ENCODE measurements around the gene POLA2. TPM values are rescaled to one million over a fixed set of nuclear protein-coding genes. Genes with fewer than 3 reads are reported as not detected.
A peak's percentile ranks its signal among the peaks of the same experiment; 100 is the strongest.
"Not testable (repeated sequence)": the region's sequence is repeated elsewhere in the genome, so short reads cannot be mapped to it uniquely, and the experiment has no call there.

POLA2 gene
- total RNA-seq, 2 experiments from 2014 or later: 47.7 to 55.2 TPM

DNA sequence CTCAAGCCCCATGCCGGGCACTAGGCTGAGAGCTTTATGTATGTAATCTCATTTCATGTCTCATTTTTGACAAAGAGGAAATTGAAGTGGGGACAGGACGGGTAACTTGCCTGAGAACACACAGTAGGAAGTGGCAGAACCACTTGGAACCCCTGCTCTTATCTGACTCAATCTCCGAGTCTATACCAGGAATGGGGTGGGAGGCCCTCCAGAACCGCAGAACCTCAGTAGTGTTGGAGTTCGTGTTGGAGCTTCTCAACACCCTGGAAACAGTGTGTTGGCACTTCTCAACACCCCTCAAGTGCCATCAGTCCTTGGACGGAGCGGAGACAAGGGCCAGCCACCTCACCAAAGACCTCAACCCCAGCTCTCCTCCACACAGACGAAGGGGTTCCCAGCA is 38.8 kb upstream of the POLA2 start:
- CTCF ChIA-PET: interaction anchor here (1.2 to 1.4 kb wide), 2 partner anchors 11 to 24 kb away, joined by 3 to 5 read pairs; no protein-coding TSS in a partner anchor
- H3K4me1 Mint-ChIP-seq: peaks cover 36% of the 10 kb centered on the region

DNA sequence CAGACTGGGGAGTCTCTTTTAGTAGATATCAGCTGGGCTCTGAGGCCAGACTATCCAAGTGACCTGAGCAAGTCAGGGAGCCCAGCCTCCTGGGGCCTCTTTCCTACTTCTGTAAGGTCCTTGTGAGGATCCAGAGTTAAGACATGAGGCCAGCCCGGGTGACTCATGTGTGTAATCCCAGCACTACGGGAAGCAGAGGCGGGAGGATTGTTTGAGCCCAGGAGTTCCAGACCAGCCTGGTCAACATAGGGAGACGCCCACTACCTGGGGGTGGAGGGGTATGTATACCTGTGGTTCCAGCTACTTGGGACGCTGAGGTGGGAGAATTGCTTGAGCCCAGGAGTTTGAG is 36.9 kb upstream of the POLA2 start:
- Mint-ChIP-seq H3K4me3 (no peak overlapping the region), H3K27ac (no peak overlapping the region), H3K4me1 (peaks cover 28% of the 10 kb centered on the region), H3K9me3 (no peaks in the 10 kb centered on the region), H3K27me3 (peaks cover 20% of the 10 kb centered on the region), H3K36me3 (ENCODE audit: low read depth) (no peaks in the 10 kb centered on the region)
- no peak for DNase-seq
- POLR2A ChIA-PET: no interaction called here
- CTCF ChIA-PET: interaction anchor here (0.6 to 2.8 kb wide), 10 partner anchors 22 to 214 kb away, joined by 3 to 17 read pairs (median 3); partner anchors contain the start of genes CDC42EP2 and POLA2

More for the DNA sequence above, 38.8 kb upstream of the POLA2 start:
- POLR2A ChIA-PET: no interaction called here
- peaks cover 19% of the 10 kb centered on the region for H3K27me3 Mint-ChIP-seq
- no peak overlapping the region for H3K4me3 Mint-ChIP-seq
- H3K9me3 Mint-ChIP-seq: no peaks in the 10 kb centered on the region
- no peak for DNase-seq
- no peaks in the 10 kb centered on the region for H3K36me3 Mint-ChIP-seq (ENCODE audit: low read depth)
- no peak overlapping the region for H3K27ac Mint-ChIP-seq

- CTCF ChIA-PET: interaction anchor here (0.6 to 2.8 kb wide), 16 partner anchors 14 to 215 kb away, joined by 3 to 17 read pairs (median 3); partner anchors contain the start of genes CDC42EP2 and POLA2
- peak overlapping the region; percentile 71 for H3K4me3 Mint-ChIP-seq
- H3K4me1 Mint-ChIP-seq: peaks cover 25% of the 10 kb centered on the region
- DNase-seq: peak; percentile 69
- H3K27ac Mint-ChIP-seq: peak overlapping the region; percentile 36
- POLR2A ChIA-PET: interaction anchor here (1.1 kb wide), 1 partner anchor 27 kb away, joined by 3 read pairs; no protein-coding TSS in a partner anchor
- peaks cover 22% of the 10 kb centered on the region for H3K27me3 Mint-ChIP-seq
- no peaks in the 10 kb centered on the region for H3K36me3 Mint-ChIP-seq (ENCODE audit: low read depth)
- no peaks in the 10 kb centered on the region for H3K9me3 Mint-ChIP-seq
Measured at GRCh38 chr11:65225279-65226102, 36.3 kb upstream of the POLA2 start.

GRCh38 chr11:65226103-65226442 is 35.7 kb upstream of the POLA2 start:
- no peak overlapping the region for H3K27ac Mint-ChIP-seq
- no peaks in the 10 kb centered on the region for H3K9me3 Mint-ChIP-seq
- ChIA-PET POLR2A (interaction anchor here (1.1 kb wide), 1 partner anchor 28 kb away, joined by 3 read pairs; no protein-coding TSS in a partner anchor), CTCF (interaction anchor here (0.6 to 2.8 kb wide), 14 partner anchors 14 to 190 kb away, joined by 3 to 17 read pairs (median 3); partner anchors contain the start of genes CDC42EP2 and POLA2)
- H3K4me3 Mint-ChIP-seq: peak overlapping the region; percentile 71
- no peaks in the 10 kb centered on the region for H3K36me3 Mint-ChIP-seq (ENCODE audit: low read depth)
- DNase-seq: no peak
- H3K4me1 Mint-ChIP-seq: peaks cover 23% of the 10 kb centered on the region
- peaks cover 22% of the 10 kb centered on the region for H3K27me3 Mint-ChIP-seq

GRCh38 chr11:65227879-65228278 is 33.9 kb upstream of the POLA2 start:
- no peak for DNase-seq
- peaks cover 20% of the 10 kb centered on the region for H3K4me1 Mint-ChIP-seq
- ChIA-PET CTCF (no interaction called here), POLR2A (no interaction called here)
- no peaks in the 10 kb centered on the region for H3K36me3 Mint-ChIP-seq (ENCODE audit: low read depth)
- H3K9me3 Mint-ChIP-seq: no peaks in the 10 kb centered on the region
- no peak overlapping the region for H3K27ac Mint-ChIP-seq
- H3K27me3 Mint-ChIP-seq: peaks cover 22% of the 10 kb centered on the region
- H3K4me3 Mint-ChIP-seq: no peak overlapping the region

DNA sequence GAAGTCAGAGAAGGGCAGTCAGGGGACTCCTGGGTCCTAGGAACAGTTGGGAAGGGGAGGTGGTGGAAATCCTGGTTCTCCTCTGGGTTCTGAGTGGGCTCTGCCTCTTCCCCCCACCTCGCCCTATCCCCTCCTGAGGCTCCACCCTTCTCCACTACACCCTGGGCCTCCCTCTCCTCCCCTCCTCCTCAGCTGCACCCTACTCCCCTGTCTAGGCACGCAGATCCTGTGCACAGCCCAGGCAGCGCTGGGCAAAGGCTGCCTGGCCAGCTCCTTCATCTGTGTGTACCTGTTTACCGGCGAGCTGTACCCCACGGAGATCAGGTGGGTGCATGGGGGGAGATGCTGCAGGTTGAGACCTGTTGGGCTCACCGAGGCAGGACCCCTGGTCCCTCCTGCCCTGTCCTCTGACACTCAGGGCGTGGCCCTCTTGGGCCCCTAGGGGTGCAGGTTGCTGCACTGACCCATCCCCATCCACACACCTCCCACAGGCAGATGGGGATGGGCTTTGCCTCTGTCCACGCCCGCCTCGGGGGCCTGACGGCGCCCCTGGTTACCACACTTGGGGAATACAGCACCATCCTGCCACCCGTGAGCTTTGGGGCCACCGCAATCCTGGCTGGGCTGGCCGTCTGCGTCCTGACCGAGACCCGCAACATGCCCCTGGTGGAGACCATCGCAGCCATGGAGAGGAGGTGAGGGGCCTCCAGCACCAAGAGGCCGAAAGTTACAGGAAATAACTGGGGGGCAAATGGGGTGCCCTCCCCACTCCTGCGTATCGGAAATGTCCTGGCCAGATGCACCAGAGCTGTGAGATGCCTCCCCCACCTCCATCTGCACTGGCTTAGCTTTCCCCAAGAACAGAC is 25.3 kb upstream of the POLA2 start:
- Mint-ChIP-seq H3K36me3 (ENCODE audit: low read depth) (no peaks in the 10 kb centered on the region), H3K4me3 (no peak overlapping the region), H3K4me1 (no peaks in the 10 kb centered on the region), H3K27ac (no peak overlapping the region), H3K27me3 (no peaks in the 10 kb centered on the region), H3K9me3 (no peaks in the 10 kb centered on the region)
- ChIA-PET CTCF (no interaction called here), POLR2A (no interaction called here)
- DNase-seq: no peak

GRCh38 chr11:65238302-65238701 is 23.5 kb upstream of the POLA2 start:
- H3K4me1 Mint-ChIP-seq; H3K27ac Mint-ChIP-seq; DNase-seq; CTCF ChIA-PET; H3K4me3 Mint-ChIP-seq; POLR2A ChIA-PET; H3K27me3 Mint-ChIP-seq; H3K36me3 Mint-ChIP-seq (ENCODE audit: low read depth): not testable (repeated sequence)
- H3K9me3 Mint-ChIP-seq: peaks cover 15% of the 10 kb centered on the region

- H3K4me1 Mint-ChIP-seq: no peaks in the 10 kb centered on the region
Measured at GRCh38 chr11:65241134-65241533, 20.6 kb upstream of the POLA2 start.

GRCh38 chr11:65241692-65242091 is 20.1 kb upstream of the POLA2 start:
- POLR2A ChIA-PET: no interaction called here
- DNase-seq: no peak
- no peaks in the 10 kb centered on the region for H3K4me1 Mint-ChIP-seq
- H3K27ac Mint-ChIP-seq: no peak overlapping the region
- CTCF ChIA-PET: no interaction called here
- H3K4me3 Mint-ChIP-seq: no peak overlapping the region
- H3K27me3 Mint-ChIP-seq: no peaks in the 10 kb centered on the region
- H3K9me3 Mint-ChIP-seq: peaks cover 17% of the 10 kb centered on the region
- peaks cover 4% of the 10 kb centered on the region for H3K36me3 Mint-ChIP-seq (ENCODE audit: low read depth)

More at GRCh38 chr11:65241134-65241533, 20.6 kb upstream of the POLA2 start:
- CTCF ChIA-PET: no interaction called here
- POLR2A ChIA-PET: no interaction called here
- no peak overlapping the region for H3K4me3 Mint-ChIP-seq
- no peak overlapping the region for H3K27ac Mint-ChIP-seq
- DNase-seq: no peak
- H3K27me3 Mint-ChIP-seq: no peaks in the 10 kb centered on the region
- peaks cover 17% of the 10 kb centered on the region for H3K9me3 Mint-ChIP-seq
- H3K36me3 Mint-ChIP-seq (ENCODE audit: low read depth): peaks cover 4% of the 10 kb centered on the region

DNA sequence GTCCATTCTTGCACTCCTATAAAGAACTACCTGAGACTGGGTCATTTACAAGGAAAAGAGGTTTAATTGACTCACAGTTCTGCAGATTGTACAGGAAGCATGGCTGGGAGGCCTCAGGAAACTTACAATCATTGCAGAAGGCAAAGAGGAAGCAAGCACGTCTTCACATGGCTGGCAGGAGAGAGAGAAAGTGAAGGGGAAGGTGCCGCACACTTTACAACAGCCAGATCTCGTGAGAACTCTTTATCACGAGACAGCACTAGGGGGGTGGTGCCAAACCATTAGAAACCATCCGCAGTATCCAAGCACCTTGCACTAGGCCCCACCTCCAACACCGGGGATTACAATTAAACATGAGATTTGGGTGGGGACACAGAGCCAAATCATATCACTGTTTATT is 19.4 kb upstream of the POLA2 start:
- no peak overlapping the region for H3K27ac Mint-ChIP-seq
- DNase-seq: no peak
- H3K4me1 Mint-ChIP-seq: no peaks in the 10 kb centered on the region
- peaks cover 4% of the 10 kb centered on the region for H3K36me3 Mint-ChIP-seq (ENCODE audit: low read depth)
- no peaks in the 10 kb centered on the region for H3K27me3 Mint-ChIP-seq
- CTCF ChIA-PET: interaction anchor here (1.1 kb wide), 1 partner anchor 91 kb away, joined by 3 read pairs; the partner anchor contains the start of gene DPF2
- no peak overlapping the region for H3K4me3 Mint-ChIP-seq
- POLR2A ChIA-PET: no interaction called here
- H3K9me3 Mint-ChIP-seq: peaks cover 17% of the 10 kb centered on the region

- Mint-ChIP-seq H3K36me3 (ENCODE audit: low read depth) (peaks cover 4% of the 10 kb centered on the region), H3K27me3 (no peaks in the 10 kb centered on the region), H3K4me1 (no peaks in the 10 kb centered on the region), H3K9me3 (peaks cover 17% of the 10 kb centered on the region), H3K27ac (no peak overlapping the region), H3K4me3 (no peak overlapping the region)
- no peak for DNase-seq
- POLR2A ChIA-PET: no interaction called here
- CTCF ChIA-PET: interaction anchor here (1.1 to 1.6 kb wide), 2 partner anchors 11 to 90 kb away, joined by 3 to 4 read pairs; partner anchors contain the start of gene DPF2
Measured at GRCh38 chr11:65243797-65244196, 18.0 kb upstream of the POLA2 start.

DNA sequence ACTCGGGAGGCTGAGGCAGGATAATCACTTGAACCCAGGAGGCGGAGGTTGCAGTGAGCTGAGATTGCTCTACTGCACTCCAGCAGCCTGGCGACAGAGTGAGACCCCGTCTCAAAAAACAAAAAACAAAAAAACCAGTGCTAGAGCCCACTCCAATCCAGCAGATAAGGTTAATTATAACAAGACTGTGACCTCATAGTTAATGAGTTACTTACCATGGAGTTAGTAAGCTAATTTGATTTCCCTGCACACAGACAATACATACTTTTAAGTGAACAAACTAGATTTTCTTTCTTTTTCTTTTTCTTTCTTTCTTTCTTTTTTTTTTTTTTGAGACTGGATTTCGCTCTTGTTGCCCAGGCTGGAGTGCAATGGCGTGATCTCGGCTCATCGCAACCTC is 16.7 kb upstream of the POLA2 start:
- peaks cover 17% of the 10 kb centered on the region for H3K9me3 Mint-ChIP-seq
- CTCF ChIA-PET: interaction anchor here (0.6 to 1.6 kb wide), 3 partner anchors 10 to 561 kb away, joined by 4 to 5 read pairs (median 4); no protein-coding TSS in a partner anchor
- H3K27ac Mint-ChIP-seq; H3K4me1 Mint-ChIP-seq; DNase-seq; H3K27me3 Mint-ChIP-seq; H3K4me3 Mint-ChIP-seq; H3K36me3 Mint-ChIP-seq (ENCODE audit: low read depth): not testable (repeated sequence)
- POLR2A ChIA-PET: interaction anchor here (0.7 kb wide), 1 partner anchor 368 kb away, joined by 12 read pairs; no protein-coding TSS in a partner anchor

DNA sequence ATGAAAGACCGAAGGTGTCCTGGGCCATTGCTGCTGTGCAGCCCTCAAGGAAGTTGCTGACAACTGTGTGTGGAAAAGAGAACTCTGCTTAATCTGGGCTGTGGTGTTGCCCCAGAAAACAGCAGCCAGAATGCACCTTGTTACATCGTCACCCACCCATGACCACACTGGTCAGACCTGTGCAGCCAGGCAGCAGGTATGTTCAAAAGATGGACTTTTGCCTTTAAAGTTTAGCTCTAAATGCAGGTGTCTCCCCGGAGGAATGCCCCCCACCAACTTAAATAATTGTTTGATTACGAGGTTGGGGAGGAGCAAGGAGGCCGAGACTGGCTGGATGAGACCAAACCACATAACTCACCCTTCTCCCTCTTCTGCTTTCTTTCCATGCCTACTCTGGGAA is 15.3 kb upstream of the POLA2 start:
- POLR2A ChIA-PET: no interaction called here
- H3K36me3 Mint-ChIP-seq (ENCODE audit: low read depth): peaks cover 4% of the 10 kb centered on the region
- no peak for DNase-seq
- CTCF ChIA-PET: interaction anchor here (0.6 to 1.7 kb wide), 4 partner anchors 13 to 401 kb away, joined by 3 read pairs; partner anchors contain the start of gene CAPN1
- no peak overlapping the region for H3K4me3 Mint-ChIP-seq
- no peaks in the 10 kb centered on the region for H3K4me1 Mint-ChIP-seq
- no peak overlapping the region for H3K27ac Mint-ChIP-seq
- peaks cover 16% of the 10 kb centered on the region for H3K9me3 Mint-ChIP-seq
- no peaks in the 10 kb centered on the region for H3K27me3 Mint-ChIP-seq
